ENCODE results near the gene FBXW9. TPM values are rescaled to one million over a fixed set of nuclear protein-coding genes. Genes with fewer than 3 reads are reported as not detected.
"Not testable (repeated sequence)": the region's sequence is repeated elsewhere in the genome, so short reads cannot be mapped to it uniquely, and the experiment has no call there.

FBXW9 gene
- polyA plus RNA-seq, 2 donors = 5.0 to 12.3 TPM

DNA sequence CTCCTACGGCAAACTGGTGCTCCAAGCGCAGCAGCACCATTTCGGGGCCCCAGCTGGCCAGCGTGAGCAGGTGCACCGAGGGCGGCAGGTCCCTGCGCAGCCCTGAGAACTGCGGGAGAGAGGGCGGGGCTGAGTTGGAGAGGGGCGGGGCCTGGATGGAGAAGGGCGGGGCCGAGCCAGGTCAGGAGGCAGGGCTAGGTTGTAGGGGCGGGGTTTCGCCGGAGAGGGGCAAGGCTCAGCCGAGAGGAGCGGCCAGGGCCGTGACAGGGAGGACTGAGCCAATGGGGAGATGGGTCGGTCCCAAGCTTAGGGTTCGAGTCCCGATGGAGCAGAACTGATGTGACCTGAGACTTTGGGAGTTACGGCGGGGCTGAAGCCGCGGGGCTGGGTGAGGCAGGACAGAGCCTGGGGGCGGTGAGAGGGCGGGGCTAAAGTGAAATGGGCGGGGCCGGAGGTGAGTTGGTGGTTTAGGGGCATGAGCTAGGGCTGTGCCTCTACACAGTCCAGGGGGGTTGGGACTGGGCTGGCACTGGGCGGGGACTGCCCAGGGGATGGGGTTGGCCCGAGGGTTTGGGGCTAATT is 48.9 kb downstream of the FBXW9 start:
- H3K4me3 ChIP-seq (ENCODE audit: low read depth in 1 of 2, low read length in 2 of 2) = peak overlapping the region; percentile 8 to 33
- peaks cover 0 to 3% of the 10 kb centered on the region in 2 donors for H3K36me3 ChIP-seq (ENCODE audit: control insufficient read depth in 2 of 2, insufficient read depth in 2 of 2, low read length in 1 of 2)
- H3K4me1 ChIP-seq (ENCODE audit: control insufficient read depth in 2 of 2, insufficient read depth in 2 of 2, low read length in 1 of 2) = peaks cover 5 to 7% of the 10 kb centered on the region in 2 donors
- 19 to 26% methylated on average over 31 of the region's 31 CpGs for WGBS, 2 donors
- H3K27ac ChIP-seq (ENCODE audit: low read depth in 2 of 2, low read length in 1 of 2) = no peak overlapping the region
- H3K9me3 ChIP-seq (ENCODE audit: control insufficient read depth in 2 of 2, insufficient read depth in 1 of 2, low read depth in 1 of 2, low read length in 1 of 2) = no peaks in the 10 kb centered on the region
- H3K27me3 ChIP-seq (ENCODE audit: control insufficient read depth in 1 of 2, insufficient read depth in 2 of 2, low read length in 2 of 2) = no peaks in the 10 kb centered on the region

DNA sequence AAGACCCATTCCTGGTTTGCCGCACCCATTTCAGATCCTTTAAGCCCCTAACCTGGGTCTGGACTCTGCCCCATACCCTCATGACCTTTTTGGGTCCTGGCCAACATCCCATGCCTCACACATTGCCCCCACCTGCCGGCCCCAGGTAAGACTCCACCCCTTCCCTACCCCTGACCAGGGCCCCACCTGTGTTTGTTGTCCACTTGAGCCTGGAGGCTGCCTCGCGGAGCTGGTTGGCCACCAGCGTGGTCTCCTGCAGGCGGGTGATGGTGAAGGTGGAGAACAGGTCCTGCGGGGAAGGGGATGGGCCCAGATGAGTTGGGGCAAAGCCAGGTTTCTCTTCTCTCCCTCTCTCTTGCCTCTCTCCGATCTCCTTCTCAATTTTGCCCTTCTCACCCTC is 49.4 kb downstream of the FBXW9 start:
- no peak overlapping the region for H3K27ac ChIP-seq (ENCODE audit: low read depth in 2 of 2, low read length in 1 of 2)
- no peaks in the 10 kb centered on the region for H3K9me3 ChIP-seq (ENCODE audit: control insufficient read depth in 2 of 2, insufficient read depth in 1 of 2, low read depth in 1 of 2, low read length in 1 of 2)
- H3K4me1 ChIP-seq (ENCODE audit: control insufficient read depth in 2 of 2, insufficient read depth in 2 of 2, low read length in 1 of 2) = peaks cover 5 to 7% of the 10 kb centered on the region in 2 donors
- H3K4me3 ChIP-seq (ENCODE audit: low read depth in 1 of 2, low read length in 2 of 2) = no peak overlapping the region
- 61 to 76% methylated on average over 8 of the region's 8 CpGs for WGBS, 2 donors
- H3K36me3 ChIP-seq (ENCODE audit: control insufficient read depth in 2 of 2, insufficient read depth in 2 of 2, low read length in 1 of 2) = peaks cover 0 to under 1% of the 10 kb centered on the region in 2 donors
- no peaks in the 10 kb centered on the region for H3K27me3 ChIP-seq (ENCODE audit: control insufficient read depth in 1 of 2, insufficient read depth in 2 of 2, low read length in 2 of 2)

DNA sequence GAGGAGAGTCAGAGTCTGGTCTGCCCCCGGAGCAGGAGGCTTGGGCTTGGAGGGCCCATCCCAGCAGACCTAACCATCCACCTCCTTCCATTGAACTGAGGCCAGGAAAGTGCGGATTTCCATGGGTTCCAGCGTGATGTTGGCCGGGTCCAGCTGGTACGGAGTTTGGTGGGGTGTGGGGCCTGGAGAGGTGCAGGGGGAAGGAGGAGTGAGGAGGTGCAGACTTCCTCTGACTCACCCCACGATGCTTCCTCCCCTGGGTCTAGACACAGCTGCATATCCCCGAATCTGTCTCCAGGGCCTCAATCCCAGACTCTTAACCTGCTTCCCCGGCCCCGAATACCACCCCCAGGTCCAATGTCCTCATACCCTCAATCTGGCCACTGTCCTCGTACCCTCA is 49.9 kb downstream of the FBXW9 start:
- WGBS, 2 donors = 88 to 89% methylated on average over 10 of the region's 10 CpGs

DNA sequence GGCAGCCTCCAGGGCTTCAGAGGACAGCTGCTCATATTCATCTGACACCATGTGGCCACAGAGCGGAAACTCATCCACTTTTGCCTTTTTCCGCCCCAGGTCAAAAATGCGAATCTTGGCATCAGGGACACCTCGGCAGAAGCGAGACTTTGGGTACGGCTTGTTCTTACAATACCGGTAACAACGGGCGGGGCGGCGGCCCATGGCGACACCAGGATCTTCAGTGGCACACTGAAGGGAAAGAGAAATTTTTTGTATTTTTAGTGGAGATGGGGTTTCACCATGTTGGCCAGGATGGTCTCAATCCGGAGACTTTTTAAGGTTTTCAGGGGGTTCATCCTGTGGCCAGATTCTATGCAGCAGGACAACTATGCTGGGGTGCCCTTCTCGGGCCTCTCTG is 52.7 kb downstream of the FBXW9 start:
- H3K27ac ChIP-seq (ENCODE audit: low read depth in 2 of 2, low read length in 1 of 2); H3K36me3 ChIP-seq (ENCODE audit: control insufficient read depth in 2 of 2, insufficient read depth in 2 of 2, low read length in 1 of 2); H3K27me3 ChIP-seq (ENCODE audit: control insufficient read depth in 1 of 2, insufficient read depth in 2 of 2, low read length in 2 of 2); H3K4me3 ChIP-seq (ENCODE audit: low read depth in 1 of 2, low read length in 2 of 2); H3K9me3 ChIP-seq (ENCODE audit: control insufficient read depth in 2 of 2, insufficient read depth in 1 of 2, low read depth in 1 of 2, low read length in 1 of 2): not testable (repeated sequence)
- WGBS, 2 donors = 94 to 99% methylated on average over 14 of the region's 14 CpGs
- peaks cover 5 to 14% of the 10 kb centered on the region in 2 donors for H3K4me1 ChIP-seq (ENCODE audit: control insufficient read depth in 2 of 2, insufficient read depth in 2 of 2, low read length in 1 of 2)

More for the DNA sequence above, 49.9 kb downstream of the FBXW9 start:
- Histone ChIP-seq H3K9me3 (ENCODE audit: control insufficient read depth in 2 of 2, insufficient read depth in 1 of 2, low read depth in 1 of 2, low read length in 1 of 2) (no peaks in the 10 kb centered on the region), H3K27ac (ENCODE audit: low read depth in 2 of 2, low read length in 1 of 2) (no peak overlapping the region), H3K36me3 (ENCODE audit: control insufficient read depth in 2 of 2, insufficient read depth in 2 of 2, low read length in 1 of 2) (no peaks in the 10 kb centered on the region), H3K27me3 (ENCODE audit: control insufficient read depth in 1 of 2, insufficient read depth in 2 of 2, low read length in 2 of 2) (no peaks in the 10 kb centered on the region), H3K4me1 (ENCODE audit: control insufficient read depth in 2 of 2, insufficient read depth in 2 of 2, low read length in 1 of 2) (peaks cover 5 to 7% of the 10 kb centered on the region in 2 donors), H3K4me3 (ENCODE audit: low read depth in 1 of 2, low read length in 2 of 2) (no peak overlapping the region)

DNA sequence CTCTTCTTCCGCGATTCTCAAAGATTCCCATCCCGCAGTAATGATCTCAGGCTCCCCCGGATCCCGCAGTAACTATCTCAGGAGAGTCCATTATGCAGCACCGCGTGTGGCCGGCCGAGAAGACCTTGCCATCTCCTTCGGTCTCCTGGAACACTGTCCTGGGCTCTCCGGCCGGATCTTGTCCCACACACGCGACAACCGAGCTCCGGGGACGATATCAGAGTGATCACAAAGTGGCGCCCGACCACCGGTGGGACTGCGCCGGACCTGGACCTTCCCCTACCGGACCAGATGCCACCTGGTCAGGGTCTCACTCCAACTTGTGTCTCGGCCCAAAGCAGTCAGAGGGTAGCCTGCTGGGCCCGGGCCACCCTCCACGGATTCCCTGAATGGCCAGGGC is 53.9 kb downstream of the FBXW9 start:
- Histone ChIP-seq H3K9me3 (ENCODE audit: control insufficient read depth in 2 of 2, insufficient read depth in 1 of 2, low read depth in 1 of 2, low read length in 1 of 2) (no peaks in the 10 kb centered on the region), H3K36me3 (ENCODE audit: control insufficient read depth in 2 of 2, insufficient read depth in 2 of 2, low read length in 1 of 2) (no peaks in the 10 kb centered on the region), H3K4me3 (ENCODE audit: low read depth in 1 of 2, low read length in 2 of 2) (no peak overlapping the region), H3K27ac (ENCODE audit: low read depth in 2 of 2, low read length in 1 of 2) (no peak overlapping the region), H3K4me1 (ENCODE audit: control insufficient read depth in 2 of 2, insufficient read depth in 2 of 2, low read length in 1 of 2) (peaks cover 0 to 7% of the 10 kb centered on the region in 2 donors), H3K27me3 (ENCODE audit: control insufficient read depth in 1 of 2, insufficient read depth in 2 of 2, low read length in 2 of 2) (no peaks in the 10 kb centered on the region)
- 92 to 94% methylated on average over 26 of the region's 26 CpGs for WGBS, 2 donors

DNA sequence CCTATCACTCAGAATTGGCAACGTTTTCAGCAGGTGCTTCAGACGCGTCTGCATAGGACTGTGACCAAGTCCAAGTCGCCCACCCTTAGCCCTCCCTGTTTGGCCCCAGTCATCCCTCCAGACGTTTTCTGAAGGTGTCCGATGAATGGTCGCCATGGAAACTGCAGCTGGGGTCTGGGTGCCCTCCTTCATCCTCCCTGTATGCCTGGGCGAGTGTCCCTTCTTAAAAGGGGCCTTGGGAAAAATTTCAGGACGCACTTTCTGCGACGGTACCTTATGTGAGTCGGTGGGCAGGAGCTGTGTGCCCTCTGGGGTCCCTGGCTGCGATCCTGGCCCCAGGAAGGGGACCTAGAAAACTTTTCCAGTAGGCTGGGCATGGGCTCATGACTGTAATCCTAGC is 55.0 kb downstream of the FBXW9 start:
- Histone ChIP-seq H3K27ac (ENCODE audit: low read depth in 2 of 2, low read length in 1 of 2) (no peak overlapping the region), H3K36me3 (ENCODE audit: control insufficient read depth in 2 of 2, insufficient read depth in 2 of 2, low read length in 1 of 2) (no peaks in the 10 kb centered on the region), H3K4me3 (ENCODE audit: low read depth in 1 of 2, low read length in 2 of 2) (no peak overlapping the region), H3K4me1 (ENCODE audit: control insufficient read depth in 2 of 2, insufficient read depth in 2 of 2, low read length in 1 of 2) (peaks cover 0 to 7% of the 10 kb centered on the region in 2 donors), H3K9me3 (ENCODE audit: control insufficient read depth in 2 of 2, insufficient read depth in 1 of 2, low read depth in 1 of 2, low read length in 1 of 2) (no peaks in the 10 kb centered on the region), H3K27me3 (ENCODE audit: control insufficient read depth in 1 of 2, insufficient read depth in 2 of 2, low read length in 2 of 2) (no peaks in the 10 kb centered on the region)
- 68 to 74% methylated on average over 13 of the region's 13 CpGs for WGBS, 2 donors

DNA sequence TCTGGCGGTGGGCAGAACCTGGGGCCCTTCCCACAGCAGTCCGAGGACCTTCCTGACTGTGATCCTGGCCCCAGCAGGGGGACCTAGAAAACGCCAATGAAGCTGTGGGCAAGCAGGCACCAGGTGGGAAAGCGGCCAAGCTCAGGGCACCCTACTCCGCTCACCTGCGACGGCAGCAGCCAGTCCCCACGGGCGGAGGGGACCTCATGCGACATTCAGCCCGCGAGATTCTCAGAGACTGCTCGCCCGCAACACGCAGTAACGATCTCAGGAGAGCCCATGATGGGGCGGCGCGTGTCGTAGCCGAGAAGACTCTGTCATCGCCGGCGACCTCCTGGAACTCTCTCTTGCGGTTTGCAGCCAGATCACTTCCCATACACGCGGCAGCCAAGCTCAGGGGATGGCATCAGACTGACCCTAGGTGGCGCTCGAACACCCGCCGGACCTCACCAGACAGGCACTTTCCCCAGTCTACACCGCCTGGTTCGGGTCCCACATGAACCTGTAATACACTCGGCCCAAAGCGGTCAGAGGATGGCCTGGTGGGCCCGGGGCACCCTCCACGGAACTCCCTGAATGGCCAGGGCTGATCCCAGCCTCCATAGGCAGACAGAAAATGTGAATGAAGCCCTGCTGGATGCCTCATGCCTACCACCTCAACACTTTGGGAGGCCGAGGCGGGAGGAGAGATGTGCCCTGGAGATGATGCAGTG is 56.4 kb downstream of the FBXW9 start:
- Histone ChIP-seq H3K27ac (ENCODE audit: low read depth in 2 of 2, low read length in 1 of 2) (no peak overlapping the region), H3K4me1 (ENCODE audit: control insufficient read depth in 2 of 2, insufficient read depth in 2 of 2, low read length in 1 of 2) (peaks cover 0 to 7% of the 10 kb centered on the region in 2 donors), H3K9me3 (ENCODE audit: control insufficient read depth in 2 of 2, insufficient read depth in 1 of 2, low read depth in 1 of 2, low read length in 1 of 2) (no peaks in the 10 kb centered on the region), H3K4me3 (ENCODE audit: low read depth in 1 of 2, low read length in 2 of 2) (peak overlapping the region in 1 of 2 donors; percentile 28), H3K36me3 (ENCODE audit: control insufficient read depth in 2 of 2, insufficient read depth in 2 of 2, low read length in 1 of 2) (no peaks in the 10 kb centered on the region), H3K27me3 (ENCODE audit: control insufficient read depth in 1 of 2, insufficient read depth in 2 of 2, low read length in 2 of 2) (no peaks in the 10 kb centered on the region)
- WGBS, 2 donors = 11% methylated on average over 39 of the region's 39 CpGs

Other genes with a start within 250 kb of the FBXW9 start
- gene ZNF709, start 211.8 kb downstream of the FBXW9 start, polyA plus RNA-seq = under 1 TPM; 0.38 to 0.45 TPM
- gene ZNF564, start 145.1 kb downstream of the FBXW9 start, polyA plus RNA-seq = 1 to 10 TPM; 2.9 to 3.8 TPM
- under 1 TPM; 0.36 to 0.61 TPM for gene ZNF490, start 85.8 kb downstream of the FBXW9 start, polyA plus RNA-seq
- gene ZNF791, start 85.7 kb downstream of the FBXW9 start, polyA plus RNA-seq = 1 to 10 TPM; 5.1 to 8.1 TPM
- gene MAN2B1, start 29.9 kb downstream of the FBXW9 start, polyA plus RNA-seq = 10 to 100 TPM; 22.6 to 26.6 TPM
- gene WDR83, start 29.8 kb downstream of the FBXW9 start, polyA plus RNA-seq = 10 to 100 TPM in 1 of 2 donors, 1 to 10 TPM in 1; 8.9 to 14.4 TPM
- 10 to 100 TPM; 45.5 to 51.3 TPM for gene DHPS, start 14.8 kb downstream of the FBXW9 start, polyA plus RNA-seq
- not detected for gene GNG14, start 8.6 kb downstream of the FBXW9 start, polyA plus RNA-seq
- gene TNPO2, start 27.3 kb upstream of the FBXW9 start, polyA plus RNA-seq = 10 to 100 TPM; 29.7 to 37.2 TPM
- gene TRIR, start 38.1 kb upstream of the FBXW9 start, polyA plus RNA-seq = 100 to 1,000 TPM; 212 to 215 TPM
- gene GET3, start 40.9 kb upstream of the FBXW9 start, polyA plus RNA-seq = 10 to 100 TPM; 46.2 to 74.1 TPM
- gene BEST2, start 55.2 kb upstream of the FBXW9 start, polyA plus RNA-seq = under 1 TPM; 0.06 TPM
- 100 to 1,000 TPM in 1 of 2 donors, 10 to 100 TPM in 1; 47.9 to 103 TPM for gene HOOK2, start 78.9 kb upstream of the FBXW9 start, polyA plus RNA-seq
- gene JUNB, start 94.9 kb upstream of the FBXW9 start, polyA plus RNA-seq = 100 to 1,000 TPM; 175 to 339 TPM
- gene PRDX2, start 105.2 kb upstream of the FBXW9 start, polyA plus RNA-seq = 100 to 1,000 TPM; 157 to 323 TPM
- gene THSD8, start 105.4 kb upstream of the FBXW9 start, polyA plus RNA-seq = 1 to 10 TPM; 2.8 to 8.4 TPM
- gene RNASEH2A, start 110.0 kb upstream of the FBXW9 start, polyA plus RNA-seq = 10 to 100 TPM in 1 of 2 donors, 1 to 10 TPM in 1; 6.9 to 20.8 TPM
- gene RTBDN, start 137.9 kb upstream of the FBXW9 start, polyA plus RNA-seq = not detected
- gene MAST1, start 141.9 kb upstream of the FBXW9 start, polyA plus RNA-seq = under 1 TPM; 0.18 to 0.22 TPM
- 10 to 100 TPM in 1 of 2 donors, 1 to 10 TPM in 1; 7.8 to 15.9 TPM for gene DNASE2, start 184.8 kb upstream of the FBXW9 start, polyA plus RNA-seq
- not detected for gene KLF1, start 190.6 kb upstream of the FBXW9 start, polyA plus RNA-seq
- 10 to 100 TPM; 14.3 to 21.0 TPM for gene GCDH, start 194.5 kb upstream of the FBXW9 start, polyA plus RNA-seq
- gene SYCE2, start 222.7 kb upstream of the FBXW9 start, polyA plus RNA-seq = under 1 TPM; 0.20 to 0.59 TPM
- 10 to 100 TPM; 29.1 to 49.3 TPM for gene FARSA, start 237.1 kb upstream of the FBXW9 start, polyA plus RNA-seq
- gene CALR, start 242.0 kb upstream of the FBXW9 start, polyA plus RNA-seq = 100 to 1,000 TPM; 173 to 361 TPM
- gene RAD23A, start 249.2 kb upstream of the FBXW9 start, polyA plus RNA-seq = 10 to 100 TPM; 73.9 to 81.0 TPM

All from esophagus (tissue), 2 donors.